ENCODE measurements around the gene PTGR1. TPM values are rescaled to one million over a fixed set of nuclear protein-coding genes. Genes with fewer than 3 reads are reported as not detected.

PTGR1 gene
- total and polyA plus RNA-seq, 2 of the 8 experiments (the other 6 are each of a cell fraction or from before 2014, with no cell fraction given): 16.9 to 28.5 TPM

GRCh38 chr9:111525056-111525977 is 74.1 kb downstream of the PTGR1 start, which contains the start of gene ZNF483 (continued):
- TF ChIP-seq HDAC2 (IDR thresholded peaks at IDR 0.05; ENCODE audit: borderline replicate concordance in 1 of 2, low read depth in 2 of 2, low read length in 2 of 2) (peak in 1 of 2 experiments; percentile 87; a peak in 2 of 4 replicates), ASH2L (IDR thresholded peaks at IDR 0.05; ENCODE audit: low read length) (peak; percentile 56), CBX8 (IDR thresholded peaks at IDR 0.05; ENCODE audit: borderline replicate concordance, low read depth, low read length) (no peak), JUN (IDR thresholded peaks at IDR 0.05; ENCODE audit: low read depth, low read length) (no peak), SP1 (IDR thresholded peaks at IDR 0.05; ENCODE audit: low read depth, low read length) (no peak), POLR2A (IDR thresholded peaks at IDR 0.05; ENCODE audit: control extremely low read depth in 1 of 2, low read depth in 2 of 2, low read length in 2 of 2) (peak in 1 of 2 experiments; percentile 67; a peak in 2 of 3 replicates), BACH1 (IDR thresholded peaks at IDR 0.05; ENCODE audit: low read length) (no peak), POLR2AphosphoS5 (IDR thresholded peaks at IDR 0.05; ENCODE audit: low read depth, low read length) (no peak; the same call in 1 of the 2 replicates), JUND (IDR thresholded peaks at IDR 0.05; ENCODE audit: low read length) (peak; percentile 90), CBX5 (IDR thresholded peaks at IDR 0.05; ENCODE audit: low read depth, low read length) (no peak), SP2 (IDR thresholded peaks at IDR 0.05; ENCODE audit: low read length) (no peak), EZH2 (IDR thresholded peaks at IDR 0.05; ENCODE audit: low read depth, low read length, severe bottlenecking) (no peak), EGR1 (IDR thresholded peaks at IDR 0.05; ENCODE audit: borderline replicate concordance, low read depth, low read length) (no peak), MAX (IDR thresholded peaks at IDR 0.05) (peak; percentile 61; the same call in 1 of the 2 replicates), SUZ12 (IDR thresholded peaks at IDR 0.05; ENCODE audit: low read length) (no peak), RFX5 (IDR thresholded peaks at IDR 0.05; ENCODE audit: borderline replicate concordance, low read depth, low read length) (no peak), TEAD4 (IDR thresholded peaks at IDR 0.05; ENCODE audit: low read depth, low read length) (no peak), TCF12 (IDR thresholded peaks at IDR 0.05; ENCODE audit: low read depth, low read length) (no peak), KDM5A (IDR thresholded peaks at IDR 0.05; ENCODE audit: low read length) (no peak), FOSL1 (IDR thresholded peaks at IDR 0.05; ENCODE audit: insufficient read depth, low read depth, low read length) (no peak), SP4 (IDR thresholded peaks at IDR 0.05; ENCODE audit: low read length) (0 out of 2 replicates have a peak, but pooled peaks have one; percentile 28), YY1 (IDR thresholded peaks at IDR 0.05; ENCODE audit: low read depth, low read length) (no peak), CTBP2 (IDR thresholded peaks at IDR 0.05; ENCODE audit: borderline replicate concordance, insufficient read depth, insufficient read length, low read length) (no peak), EP300 (IDR thresholded peaks at IDR 0.05; ENCODE audit: borderline replicate concordance in 1 of 2, low read depth in 2 of 2, low read length in 2 of 2) (no peak), HDAC6 (IDR thresholded peaks at IDR 0.05; ENCODE audit: low read depth, low read length) (no peak)

All from H1 (cell line).